Stimulated activated CD4-positive, alpha-beta T cell treated with anti-CD3 and anti-CD28 coated beads, Interleukin-15, amount 100 ng/mL, for 48 hours (primary cell): ENCODE measurements around the gene MAP3K12.
"Not testable (repeated sequence)": the region's sequence is repeated elsewhere in the genome, so short reads cannot be mapped to it uniquely, and the experiment has no call there.

ENCODE experiments used
- DNase-seq, 2 donors: peaks; one replicate each; pipeline ENCODE4 v3.0.0-alpha.2; 2020; ENCODE audit warnings: low read depth in 2 of 2

MAP3K12 gene

DNA sequence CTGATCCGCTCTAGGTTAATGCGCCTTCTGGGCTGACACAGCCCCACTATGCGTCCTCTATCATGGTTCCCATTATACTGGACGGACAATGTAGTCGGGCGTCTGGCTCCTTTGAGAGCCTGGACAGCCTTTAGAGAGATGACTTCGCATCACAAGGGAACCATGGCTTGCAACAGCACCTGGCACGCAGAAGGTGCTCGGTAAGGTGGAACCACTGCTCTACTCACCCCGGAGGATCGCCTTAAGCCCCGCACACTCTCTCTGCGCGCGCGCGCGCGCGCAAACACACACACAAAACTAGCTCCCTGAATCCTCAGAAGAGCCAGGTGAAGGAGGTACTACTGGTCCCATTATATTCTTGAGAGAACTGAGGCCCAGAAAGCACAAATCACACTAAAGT, 7.1 kb downstream of the MAP3K12 start:
- no peak for DNase-seq

DNA sequence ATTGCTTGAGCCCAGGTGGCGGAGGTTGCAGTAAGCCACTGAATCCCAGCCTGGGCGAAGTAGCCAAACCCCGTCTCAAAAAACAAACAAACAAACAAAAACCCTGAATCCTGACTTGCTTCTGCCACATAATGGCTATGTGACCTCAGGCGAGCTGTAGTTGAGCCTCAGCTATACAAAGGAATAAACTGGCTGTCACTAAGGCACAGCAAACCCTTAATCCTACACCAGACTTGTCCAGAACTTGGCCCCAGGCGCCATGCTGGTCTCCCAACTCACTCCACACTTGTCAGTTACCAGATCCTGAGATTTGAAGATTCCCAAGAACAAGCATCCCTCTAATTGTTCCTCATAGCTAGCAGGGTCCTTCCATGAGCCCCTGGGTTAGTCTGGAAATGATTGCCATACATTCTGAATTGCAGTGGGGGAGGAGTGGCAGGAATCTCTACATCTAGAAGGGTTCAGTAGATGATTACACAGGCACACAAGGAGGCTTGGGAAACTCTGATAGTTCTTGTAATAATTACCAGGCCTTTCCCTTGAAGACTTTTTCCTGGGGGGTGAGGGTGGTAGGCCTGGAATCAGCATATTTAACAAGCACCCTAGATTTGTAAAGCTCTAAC, 9.9 kb downstream of the MAP3K12 start:
- DNase-seq: no peak

DNA sequence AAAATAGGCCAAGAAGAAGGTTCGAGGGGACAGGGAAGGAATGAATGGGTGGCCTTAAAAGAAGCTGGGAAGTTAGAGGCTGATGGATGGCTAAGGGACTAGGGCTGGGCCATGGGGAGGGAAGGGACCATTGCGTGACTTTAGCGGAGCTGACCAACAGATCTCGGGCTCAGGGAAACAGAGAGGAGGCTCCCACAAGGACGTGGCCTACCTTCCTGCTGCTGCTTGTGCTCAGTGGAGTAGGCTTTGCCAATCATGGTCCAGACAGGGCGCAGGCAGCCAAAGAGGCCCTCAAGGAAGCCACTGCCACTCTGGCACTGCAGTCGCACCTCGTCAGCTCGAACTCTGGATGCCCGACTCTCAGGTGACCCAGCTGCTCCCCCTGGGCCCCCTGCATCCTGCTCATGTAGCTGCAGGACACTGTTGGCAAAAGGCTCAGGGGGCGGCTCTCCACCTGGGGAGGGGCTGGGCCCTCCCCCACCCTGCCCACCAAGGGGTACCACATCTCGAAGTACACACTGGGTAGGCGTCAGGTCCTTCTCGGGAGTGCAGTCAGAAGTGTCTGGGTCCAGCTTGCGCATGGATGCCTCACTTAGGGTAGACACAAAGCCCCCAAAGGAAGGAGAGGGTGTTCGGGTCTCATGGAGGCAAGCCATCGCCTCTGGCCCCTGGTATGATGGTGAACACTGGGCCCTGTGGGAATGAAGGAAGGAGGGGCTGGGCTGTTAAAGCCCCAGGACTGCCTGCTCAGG, 12.3 kb downstream of the MAP3K12 start:
- DNase-seq: no peak

GRCh38 chr12:53485955-53486735, 13.1 kb downstream of the MAP3K12 start:
- no peak for DNase-seq

GRCh38 chr12:53484686-53485575, 14.3 kb downstream of the MAP3K12 start:
- DNase-seq: no peak

DNA sequence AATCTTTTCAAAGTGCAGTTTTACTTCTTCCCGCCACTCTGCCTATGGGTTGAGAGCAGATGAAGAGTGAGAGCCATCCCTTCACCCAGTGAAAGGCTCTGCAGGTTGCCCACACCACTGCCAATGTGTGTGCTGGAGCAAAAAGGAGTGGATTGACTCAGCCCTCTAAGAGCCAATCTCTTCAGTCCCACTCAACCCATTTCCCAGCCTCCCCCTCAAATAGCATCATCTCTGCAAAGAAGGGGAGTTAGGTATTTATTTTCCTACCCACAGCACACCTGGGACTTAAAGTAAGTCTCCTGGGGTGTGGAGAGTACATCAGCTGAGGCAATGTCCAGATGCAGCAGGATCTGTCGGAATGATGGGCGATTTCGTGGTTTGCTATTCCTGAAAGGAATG, 15.3 kb downstream of the MAP3K12 start:
- DNase-seq: no peak

GRCh38 chr12:53483225-53483978, 15.9 kb downstream of the MAP3K12 start:
- DNase-seq: no peak

GRCh38 chr12:53482626-53483168, 16.6 kb downstream of the MAP3K12 start:
- no peak for DNase-seq

GRCh38 chr12:53481939-53482586, 17.2 kb downstream of the MAP3K12 start:
- DNase-seq: no peak

GRCh38 chr12:53481458-53481857, 17.8 kb downstream of the MAP3K12 start:
- not testable (repeated sequence) for DNase-seq

DNA sequence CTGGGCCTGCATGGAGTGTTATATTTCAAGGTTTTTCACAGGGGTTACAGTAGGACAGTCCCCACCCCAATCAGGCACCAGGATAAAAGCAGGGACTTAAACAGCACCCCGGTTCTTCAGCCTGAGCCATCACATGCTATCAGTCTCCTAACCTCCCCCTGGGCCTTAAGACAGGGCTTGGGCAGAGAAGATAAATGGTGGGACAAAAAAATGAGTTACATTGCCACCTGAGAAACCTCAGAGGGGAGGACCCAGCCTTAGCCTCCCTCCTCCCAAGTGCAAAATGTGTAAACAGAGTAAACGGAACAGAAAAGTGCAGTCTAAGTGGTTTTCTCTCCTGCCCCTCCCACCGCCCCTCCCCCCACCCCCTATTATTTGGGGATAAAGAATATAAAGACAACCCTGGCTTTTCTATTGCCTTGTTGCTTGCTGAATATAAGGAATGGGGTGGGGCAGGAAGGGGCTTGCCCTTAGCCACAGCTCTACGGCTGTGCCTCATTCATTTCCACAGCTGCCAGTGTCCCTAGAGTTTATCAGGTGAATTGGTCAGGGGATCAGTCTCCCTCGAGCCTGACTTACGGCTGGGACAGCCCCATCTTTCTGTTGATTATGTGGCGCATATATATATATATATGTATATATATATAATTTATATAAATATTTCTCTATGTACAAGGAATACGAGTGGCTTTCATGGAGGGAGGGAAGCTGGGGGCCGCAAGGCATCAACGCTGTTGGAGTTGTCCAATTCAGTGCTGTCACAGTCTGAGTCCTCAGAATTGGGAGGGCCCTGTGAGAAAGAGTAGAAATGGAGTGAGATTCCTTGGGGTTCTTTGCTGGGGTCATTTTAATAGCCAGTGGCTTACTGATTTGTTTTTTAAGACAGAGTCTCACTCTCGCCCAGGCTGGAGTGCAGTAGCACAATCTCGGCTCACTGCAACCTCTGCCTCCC, 18.5 kb downstream of the MAP3K12 start:
- no peak for DNase-seq

- DNase-seq: no peak
Observed at GRCh38 chr12:53479331-53479730, 19.9 kb downstream of the MAP3K12 start.

DNA sequence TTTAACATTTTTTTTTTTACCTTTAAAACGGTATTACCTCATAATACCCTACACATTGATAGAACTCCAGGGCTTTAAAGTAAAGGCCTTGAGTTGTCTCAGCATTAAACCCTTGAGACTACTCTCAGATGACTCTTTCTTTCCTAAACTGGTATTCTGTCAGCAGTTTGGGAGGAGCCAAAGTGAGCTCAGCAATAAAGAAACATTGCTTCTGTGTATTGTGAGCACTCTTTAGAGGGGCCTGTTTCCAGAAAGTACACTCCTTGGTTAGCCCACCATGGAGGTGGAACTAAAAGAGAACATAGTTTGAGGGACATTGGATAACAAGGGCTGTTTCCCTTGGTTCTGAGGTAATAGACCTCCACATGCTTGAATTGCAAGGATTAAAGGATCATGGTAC, 20.4 kb downstream of the MAP3K12 start:
- no peak for DNase-seq

DNA sequence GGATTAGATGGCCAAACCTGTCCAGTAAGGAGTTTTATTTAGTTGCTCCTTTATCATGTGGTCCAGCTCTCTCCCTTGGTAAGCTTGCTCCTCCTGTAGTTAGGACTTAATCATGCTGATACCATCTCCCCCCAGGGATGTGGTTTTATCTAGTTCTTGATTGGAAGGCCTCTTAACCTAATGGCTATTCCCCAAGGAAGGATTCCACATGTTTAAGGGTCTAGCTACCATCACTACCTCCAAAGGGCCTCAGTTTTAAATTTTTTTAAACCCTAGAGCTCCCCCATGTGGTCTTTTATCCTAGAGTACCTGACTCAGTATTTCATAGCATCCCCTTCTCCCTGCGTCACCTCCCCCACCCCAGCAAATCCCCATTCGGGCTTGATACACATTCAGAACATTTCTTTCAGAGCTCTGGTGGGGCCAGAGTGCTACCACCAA, 22.5 kb downstream of the MAP3K12 start:
- no peak for DNase-seq

DNA sequence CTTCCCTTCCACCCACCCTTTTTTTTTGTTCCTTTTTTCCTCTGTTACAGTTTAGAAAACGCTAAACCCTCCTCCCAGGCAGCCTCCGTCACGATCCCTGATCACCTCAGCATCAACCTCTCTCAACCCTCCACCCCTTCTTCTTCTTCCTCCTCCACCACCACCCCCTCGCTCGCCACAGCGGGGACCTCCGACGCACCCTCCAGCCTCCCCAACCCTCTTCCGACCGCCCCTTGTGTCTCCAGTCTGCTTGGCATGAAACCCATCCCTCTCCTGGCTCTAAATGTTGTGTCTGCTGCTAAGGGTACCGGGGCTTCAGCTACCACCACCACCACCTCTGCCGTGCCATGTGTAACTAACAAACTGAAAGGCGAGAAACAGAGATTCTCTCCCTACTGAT, 24.4 kb downstream of the MAP3K12 start:
- no peak for DNase-seq

DNA sequence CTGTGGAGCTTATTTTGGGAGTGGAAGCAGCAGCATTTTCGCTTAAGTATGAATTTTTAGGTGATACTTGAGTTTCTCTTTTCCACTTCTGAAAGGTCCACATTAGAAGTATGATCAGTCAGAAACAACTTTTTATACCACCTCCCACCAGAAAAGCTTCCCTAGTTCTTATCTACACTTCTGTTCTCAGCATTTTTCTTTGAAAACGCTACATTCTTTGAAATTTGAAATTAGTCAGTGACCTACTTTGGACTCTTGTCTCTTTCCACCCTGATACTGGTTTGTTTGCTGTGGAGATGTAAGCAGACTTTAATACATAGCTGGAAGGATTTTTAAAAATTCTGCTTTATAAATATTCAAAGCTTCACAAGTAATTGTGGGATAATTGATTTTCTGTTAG, 25.2 kb downstream of the MAP3K12 start:
- no peak for DNase-seq

GRCh38 chr12:53472056-53472582, 27.1 kb downstream of the MAP3K12 start:
- DNase-seq: no peak

GRCh38 chr12:53468282-53468681, 31.0 kb downstream of the MAP3K12 start:
- no peak for DNase-seq

DNA sequence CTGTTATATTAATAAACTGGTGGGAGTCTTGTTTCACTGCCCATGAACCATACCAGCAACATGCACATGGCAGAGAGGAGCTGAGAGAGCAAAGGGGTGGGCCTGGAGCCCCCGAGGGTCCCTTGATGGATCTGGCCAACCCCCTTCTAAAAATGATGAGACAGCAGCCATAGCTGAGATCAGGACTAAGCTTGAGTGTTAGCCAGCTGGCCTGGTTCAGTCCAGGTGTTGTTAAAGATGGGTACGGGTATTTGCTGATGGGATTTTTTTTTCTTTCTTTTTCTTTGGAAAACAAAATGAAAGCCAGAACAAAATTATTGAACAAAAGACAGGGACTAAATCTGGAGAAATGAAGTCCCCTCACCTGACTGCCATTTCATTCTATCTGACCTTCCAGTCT, 31.4 kb downstream of the MAP3K12 start:
- DNase-seq: no peak
